Neutrophil (primary cell): ENCODE data around the gene PROCR.
"Not testable (repeated sequence)": the region's sequence is repeated elsewhere in the genome, so short reads cannot be mapped to it uniquely, and the experiment has no call there.

Experiments
- H3K27ac ChIP-seq: fragments of 200-600 bp; sonication (generic); 2 replicates; pipeline ENCODE4 v1.5.1; 2016; ENCODE audit warnings: mild to moderate bottlenecking, moderate library complexity
- H3K27me3 ChIP-seq: fragments of 200-600 bp; sonication (generic); 2 replicates; pipeline ENCODE4 v1.6.0; 2016; ENCODE audit warnings: mild to moderate bottlenecking
- H3K36me3 ChIP-seq: fragments of 200-600 bp; sonication (generic); 2 replicates; pipeline ENCODE4 v1.5.1; 2017
- H3K4me1 ChIP-seq, 2 experiments: fragments of 200-600 bp in 1 of 2; sonication (generic) in 1 of 2; 1 replicate in 1 of 2; 2 replicates in 1 of 2; pipeline versions ENCODE4 v1.5.1 to v1.6.1; 2013 to 2016; ENCODE audit warnings: low read depth in 1 of 2, low read length in 1 of 2, mild to moderate bottlenecking in 1 of 2, moderate library complexity in 1 of 2; ENCODE audit not compliant: control insufficient read depth in 1 of 2, insufficient read depth in 1 of 2
- H3K4me3 ChIP-seq, 2 experiments: fragments of 200-600 bp in 1 of 2; sonication (generic) in 1 of 2; 1 replicate in 1 of 2; 2 replicates in 1 of 2; pipeline ENCODE4 v1.5.1; 2013 to 2016; ENCODE audit warnings: low read depth in 1 of 2, low read length in 1 of 2, mild to moderate bottlenecking in 1 of 2, moderate library complexity in 1 of 2
- H3K9me3 ChIP-seq: fragments of 200-600 bp; sonication (generic); 2 replicates; pipeline ENCODE4 v1.5.1; 2016
- CTCF ChIP-seq: fragments of 200-600 bp; sonication (generic); IDR thresholded peaks from 2 replicates; pipeline ENCODE4 v1.5.1; 2016; ENCODE audit warnings: antibody characterized with exemption

Gene PROCR

GRCh38 chr20:35144694-35145093 lies 27.2 kb upstream of the PROCR start:
- H3K9me3 ChIP-seq, result no peaks in the 10 kb centered on the region
- H3K4me3 ChIP-seq, result peak overlapping the region; percentile 29 to 97
- H3K27ac ChIP-seq, result peak overlapping the region; percentile 90
- peaks cover 40 to 42% of the 10 kb centered on the region in 2 experiments for H3K4me1 ChIP-seq
- no peaks in the 10 kb centered on the region for H3K27me3 ChIP-seq
- H3K36me3 ChIP-seq, result peaks cover 37% of the 10 kb centered on the region
- TF ChIP-seq CTCF, result no peak

GRCh38 chr20:35145141-35145564 lies 26.7 kb upstream of the PROCR start:
- TF ChIP-seq CTCF, result no peak
- H3K9me3 ChIP-seq, result no peaks in the 10 kb centered on the region

GRCh38 chr20:35146299-35146919 lies 25.5 kb upstream of the PROCR start:
- Histone ChIP-seq H3K9me3 (no peaks in the 10 kb centered on the region), H3K4me1 (peaks cover 40 to 42% of the 10 kb centered on the region in 2 experiments), H3K4me3 (peak overlapping the region; percentile 78 to 97), H3K36me3 (peaks cover 22% of the 10 kb centered on the region), H3K27ac (peak overlapping the region; percentile 90), H3K27me3 (no peaks in the 10 kb centered on the region)
- no peak for TF ChIP-seq CTCF

More at GRCh38 chr20:35145141-35145564, 26.7 kb upstream of the PROCR start:
- no peaks in the 10 kb centered on the region for H3K27me3 ChIP-seq
- peaks cover 32% of the 10 kb centered on the region for H3K36me3 ChIP-seq
- peak overlapping the region; percentile 29 to 97 for H3K4me3 ChIP-seq
- H3K27ac ChIP-seq, result peak overlapping the region; percentile 90
- H3K4me1 ChIP-seq, result peaks cover 40 to 42% of the 10 kb centered on the region in 2 experiments

- Histone ChIP-seq H3K9me3 (no peaks in the 10 kb centered on the region), H3K4me1 (peaks cover 40 to 42% of the 10 kb centered on the region in 2 experiments), H3K27ac (peak within 1 kb of the TSS; percentile 90), H3K27me3 (no peaks in the 10 kb centered on the region), H3K4me3 (peak within 1 kb of the TSS; percentile 78 to 97), H3K36me3 (peaks cover 15% of the 10 kb centered on the region)
- TF ChIP-seq CTCF, result no peak
These were observed 24.8 kb upstream of the PROCR start, which contains the start of gene EDEM2 for GRCh38 chr20:35146920-35147574. Gene EDEM2 (minus strand): TSS chr20:35147336. CDS start chr20:35147258, 78 bp downstream.

GRCh38 chr20:35147575-35148071 lies 24.2 kb upstream of the PROCR start:
- H3K9me3 ChIP-seq, H3K27me3 ChIP-seq, H3K36me3 ChIP-seq: not testable (repeated sequence)
- H3K27ac ChIP-seq, result peak overlapping the region; percentile 90
- peak overlapping the region; percentile 78 to 97 for H3K4me3 ChIP-seq
- peaks cover 40 to 42% of the 10 kb centered on the region in 2 experiments for H3K4me1 ChIP-seq
